ENCODE data around the gene MED8.

MED8 gene

DNA sequence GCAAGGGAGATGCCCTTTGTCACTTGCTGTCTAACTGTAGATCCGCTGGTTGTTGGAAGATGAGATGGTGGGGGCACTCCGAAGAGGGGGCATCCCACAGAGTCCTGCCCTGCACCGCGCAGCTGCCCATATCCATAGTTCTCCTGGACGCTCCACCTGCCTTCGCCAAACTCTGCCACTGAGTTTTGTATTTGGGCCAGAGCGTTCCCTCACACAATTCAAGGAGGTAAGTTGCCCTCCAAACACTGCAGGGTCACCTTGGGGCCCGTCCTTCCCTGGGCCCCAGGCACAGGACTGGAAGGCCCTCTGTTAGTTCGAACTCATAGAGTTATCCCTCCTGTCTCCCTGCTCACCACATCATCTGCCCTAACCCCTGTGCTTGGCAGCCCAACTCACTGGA is 42.1 kb upstream of the MED8 start:
- Histone ChIP-seq H3K27me3 (ENCODE audit: control insufficient read depth, insufficient read depth, low read length) (no peaks in the 10 kb centered on the region), H3K9ac (ENCODE audit: low read length) (no peak overlapping the region), H3K36me3 (ENCODE audit: control insufficient read depth, insufficient read depth, low read length) (peaks cover 40% of the 10 kb centered on the region), H3K9me3 (ENCODE audit: control insufficient read depth, low read length) (no peaks in the 10 kb centered on the region), H3K4me3 (ENCODE audit: low read length) (no peak overlapping the region), H3K4me1 (ENCODE audit: control insufficient read depth, insufficient read depth, low read length) (peaks cover 14% of the 10 kb centered on the region)

DNA sequence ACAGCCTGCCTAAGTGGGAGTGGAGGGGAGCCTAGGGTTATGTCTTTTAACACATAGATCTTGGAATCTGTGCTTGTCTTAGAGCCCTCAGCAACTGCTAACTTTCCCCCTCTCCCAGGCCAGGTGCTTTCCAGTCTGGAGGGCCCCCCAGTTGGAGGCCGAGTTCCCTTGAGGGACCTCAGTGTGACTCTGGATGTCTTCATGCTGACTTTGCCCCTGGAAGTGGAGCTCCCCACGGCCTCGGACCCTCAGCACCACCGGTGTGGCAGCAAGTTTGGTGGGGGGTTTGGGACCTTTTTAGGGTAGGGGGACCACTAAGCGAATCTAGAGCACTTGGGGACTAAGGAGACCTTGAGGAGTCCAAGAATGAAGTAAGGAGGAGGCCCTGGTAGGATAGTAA is 41.2 kb upstream of the MED8 start:
- Histone ChIP-seq H3K4me3 (ENCODE audit: low read length) (no peak overlapping the region), H3K36me3 (ENCODE audit: control insufficient read depth, insufficient read depth, low read length) (peaks cover 47% of the 10 kb centered on the region), H3K9me3 (ENCODE audit: control insufficient read depth, low read length) (no peaks in the 10 kb centered on the region), H3K9ac (ENCODE audit: low read length) (no peak overlapping the region), H3K4me1 (ENCODE audit: control insufficient read depth, insufficient read depth, low read length) (peaks cover 14% of the 10 kb centered on the region), H3K27me3 (ENCODE audit: control insufficient read depth, insufficient read depth, low read length) (no peaks in the 10 kb centered on the region)

DNA sequence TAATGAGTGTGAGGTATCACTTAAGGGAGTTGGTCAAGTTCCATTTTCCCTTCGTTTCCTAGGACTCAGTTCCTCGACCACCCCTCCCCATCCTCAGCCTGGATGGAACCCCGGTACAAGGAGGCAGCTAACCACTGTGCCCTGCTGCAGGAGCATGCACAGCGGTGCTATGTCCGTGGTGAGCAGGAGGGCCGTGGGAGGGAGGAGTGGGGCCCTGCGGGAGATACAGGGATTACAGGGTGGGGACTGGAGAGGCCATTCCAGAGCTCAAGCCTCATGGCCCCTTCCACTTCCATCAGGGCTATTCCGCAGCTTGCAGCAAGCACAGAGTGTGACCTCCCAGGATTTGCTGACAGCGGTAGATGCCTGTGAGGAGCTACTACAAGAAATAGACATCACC is 38.3 kb upstream of the MED8 start:
- Histone ChIP-seq H3K4me1 (ENCODE audit: control insufficient read depth, insufficient read depth, low read length) (peaks cover 21% of the 10 kb centered on the region), H3K4me3 (ENCODE audit: low read length) (no peak overlapping the region), H3K9ac (ENCODE audit: low read length) (no peak overlapping the region), H3K9me3 (ENCODE audit: control insufficient read depth, low read length) (no peaks in the 10 kb centered on the region), H3K27me3 (ENCODE audit: control insufficient read depth, insufficient read depth, low read length) (no peaks in the 10 kb centered on the region), H3K36me3 (ENCODE audit: control insufficient read depth, insufficient read depth, low read length) (peaks cover 63% of the 10 kb centered on the region)

- peaks cover 65% of the 10 kb centered on the region for H3K36me3 ChIP-seq (ENCODE audit: control insufficient read depth, insufficient read depth, low read length)
- no peak overlapping the region for H3K4me3 ChIP-seq (ENCODE audit: low read length)
- H3K27me3 ChIP-seq (ENCODE audit: control insufficient read depth, insufficient read depth, low read length) = no peaks in the 10 kb centered on the region
- no peak overlapping the region for H3K9ac ChIP-seq (ENCODE audit: low read length)
- H3K9me3 ChIP-seq (ENCODE audit: control insufficient read depth, low read length) = no peaks in the 10 kb centered on the region
- peaks cover 21% of the 10 kb centered on the region for H3K4me1 ChIP-seq (ENCODE audit: control insufficient read depth, insufficient read depth, low read length)
Measured at GRCh38 chr1:43427524-43427923, 37.9 kb upstream of the MED8 start.

- no peak overlapping the region for H3K9ac ChIP-seq (ENCODE audit: low read length)
- peaks cover 66% of the 10 kb centered on the region for H3K36me3 ChIP-seq (ENCODE audit: control insufficient read depth, insufficient read depth, low read length)
- no peak overlapping the region for H3K4me3 ChIP-seq (ENCODE audit: low read length)
- H3K27me3 ChIP-seq (ENCODE audit: control insufficient read depth, insufficient read depth, low read length) = no peaks in the 10 kb centered on the region
- H3K4me1 ChIP-seq (ENCODE audit: control insufficient read depth, insufficient read depth, low read length) = peaks cover 21% of the 10 kb centered on the region
- H3K9me3 ChIP-seq (ENCODE audit: control insufficient read depth, low read length) = no peaks in the 10 kb centered on the region
Measured at GRCh38 chr1:43426221-43426620, 36.6 kb upstream of the MED8 start.

DNA sequence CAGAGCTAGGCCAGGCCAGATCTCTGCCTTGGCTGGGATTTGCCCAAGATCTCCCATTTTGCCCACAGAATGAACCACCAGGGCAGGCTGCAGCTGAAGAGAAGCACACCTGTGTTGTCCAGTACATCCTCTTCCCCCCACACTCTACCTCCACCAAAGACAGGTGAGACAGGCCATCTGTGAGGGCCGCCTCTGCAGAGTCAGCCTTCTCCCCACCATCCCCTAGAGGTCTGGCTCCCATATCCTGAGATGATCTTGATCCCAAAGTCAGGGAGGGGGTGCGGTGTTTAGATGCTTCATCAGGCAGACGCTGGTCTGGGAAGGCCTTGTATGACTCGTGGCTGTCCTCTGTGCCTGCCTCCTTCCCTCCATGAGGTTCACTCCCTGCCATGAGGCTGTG is 35.4 kb upstream of the MED8 start:
- Histone ChIP-seq H3K9me3 (ENCODE audit: control insufficient read depth, low read length) (no peaks in the 10 kb centered on the region), H3K27me3 (ENCODE audit: control insufficient read depth, insufficient read depth, low read length) (no peaks in the 10 kb centered on the region), H3K36me3 (ENCODE audit: control insufficient read depth, insufficient read depth, low read length) (peaks cover 66% of the 10 kb centered on the region), H3K4me3 (ENCODE audit: low read length) (no peak overlapping the region), H3K9ac (ENCODE audit: low read length) (no peak overlapping the region), H3K4me1 (ENCODE audit: control insufficient read depth, insufficient read depth, low read length) (peaks cover 21% of the 10 kb centered on the region)

DNA sequence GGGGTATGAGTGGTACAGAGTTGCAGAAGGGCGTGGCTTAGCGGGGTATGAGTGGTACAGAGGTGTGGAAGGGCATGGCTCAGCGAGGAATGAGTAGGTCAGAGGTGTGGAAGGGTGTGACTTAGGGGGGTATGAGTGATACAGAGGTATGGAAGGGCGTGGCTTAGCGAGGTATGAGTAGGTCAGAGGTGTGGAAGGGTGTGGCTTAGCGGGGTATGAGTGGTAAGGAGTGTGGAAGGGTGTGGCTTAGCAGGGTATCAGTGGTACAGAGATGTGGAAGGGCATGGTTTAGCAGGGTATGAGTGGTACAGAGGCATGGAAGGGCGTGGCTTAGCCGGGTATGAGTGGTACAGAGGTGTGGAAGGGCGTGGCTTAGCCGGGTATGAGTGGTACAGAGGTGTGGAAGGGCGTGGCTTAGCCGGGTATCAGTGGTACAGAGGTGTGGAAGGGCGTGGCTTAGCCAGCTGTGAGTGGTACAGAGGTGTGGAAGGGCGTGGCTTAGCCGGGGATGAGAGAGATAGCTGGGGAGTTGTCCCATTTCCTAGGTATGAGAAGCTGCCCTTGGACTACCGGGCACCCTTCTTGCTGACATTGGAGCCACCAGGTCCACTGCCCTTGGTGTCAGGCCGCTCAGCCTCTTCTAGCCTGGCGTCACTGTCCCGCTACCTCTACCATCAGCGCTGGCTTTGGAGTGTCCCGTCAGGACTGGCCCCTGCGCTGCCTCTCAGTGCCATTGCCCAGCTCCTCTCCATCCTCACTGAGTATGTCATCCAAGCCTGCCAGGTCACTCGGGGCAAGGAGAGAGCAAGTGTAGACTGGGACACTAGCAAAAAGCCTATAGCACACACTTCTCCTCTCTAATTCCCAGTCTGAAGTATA is 34.3 kb upstream of the MED8 start:
- Histone ChIP-seq H3K36me3 (ENCODE audit: control insufficient read depth, insufficient read depth, low read length) (peaks cover 66% of the 10 kb centered on the region), H3K9me3 (ENCODE audit: control insufficient read depth, low read length) (no peaks in the 10 kb centered on the region), H3K4me1 (ENCODE audit: control insufficient read depth, insufficient read depth, low read length) (peaks cover 21% of the 10 kb centered on the region)

GRCh38 chr1:43422995-43423671 is 33.5 kb upstream of the MED8 start:
- Histone ChIP-seq H3K9ac (ENCODE audit: low read length) (no peak overlapping the region), H3K4me3 (ENCODE audit: low read length) (no peak overlapping the region), H3K27me3 (ENCODE audit: control insufficient read depth, insufficient read depth, low read length) (no peaks in the 10 kb centered on the region), H3K9me3 (ENCODE audit: control insufficient read depth, low read length) (no peaks in the 10 kb centered on the region), H3K36me3 (ENCODE audit: control insufficient read depth, insufficient read depth, low read length) (peaks cover 66% of the 10 kb centered on the region), H3K4me1 (ENCODE audit: control insufficient read depth, insufficient read depth, low read length) (peaks cover 18% of the 10 kb centered on the region)

More for the DNA sequence above, 34.3 kb upstream of the MED8 start:
- Histone ChIP-seq H3K4me3 (ENCODE audit: low read length) (no peak overlapping the region), H3K9ac (ENCODE audit: low read length) (no peak overlapping the region), H3K27me3 (ENCODE audit: control insufficient read depth, insufficient read depth, low read length) (no peaks in the 10 kb centered on the region)

GRCh38 chr1:43421976-43422750 is 32.6 kb upstream of the MED8 start:
- no peak overlapping the region for H3K4me3 ChIP-seq (ENCODE audit: low read length)
- H3K27me3 ChIP-seq (ENCODE audit: control insufficient read depth, insufficient read depth, low read length) = no peaks in the 10 kb centered on the region
- H3K36me3 ChIP-seq (ENCODE audit: control insufficient read depth, insufficient read depth, low read length) = peaks cover 66% of the 10 kb centered on the region
- no peaks in the 10 kb centered on the region for H3K9me3 ChIP-seq (ENCODE audit: control insufficient read depth, low read length)
- peaks cover 8% of the 10 kb centered on the region for H3K4me1 ChIP-seq (ENCODE audit: control insufficient read depth, insufficient read depth, low read length)
- no peak overlapping the region for H3K9ac ChIP-seq (ENCODE audit: low read length)

- Histone ChIP-seq H3K27me3 (ENCODE audit: control insufficient read depth, insufficient read depth, low read length) (no peaks in the 10 kb centered on the region), H3K9ac (ENCODE audit: low read length) (no peak overlapping the region), H3K4me3 (ENCODE audit: low read length) (no peak overlapping the region), H3K9me3 (ENCODE audit: control insufficient read depth, low read length) (no peaks in the 10 kb centered on the region), H3K4me1 (ENCODE audit: control insufficient read depth, insufficient read depth, low read length) (peaks cover 6% of the 10 kb centered on the region), H3K36me3 (ENCODE audit: control insufficient read depth, insufficient read depth, low read length) (peaks cover 59% of the 10 kb centered on the region)
Measured at GRCh38 chr1:43421396-43421795, 31.8 kb upstream of the MED8 start.

- H3K9ac ChIP-seq (ENCODE audit: low read length) = no peak overlapping the region
- no peaks in the 10 kb centered on the region for H3K9me3 ChIP-seq (ENCODE audit: control insufficient read depth, low read length)
- H3K27me3 ChIP-seq (ENCODE audit: control insufficient read depth, insufficient read depth, low read length) = no peaks in the 10 kb centered on the region
- no peak overlapping the region for H3K4me3 ChIP-seq (ENCODE audit: low read length)
- peaks cover 6% of the 10 kb centered on the region for H3K4me1 ChIP-seq (ENCODE audit: control insufficient read depth, insufficient read depth, low read length)
- H3K36me3 ChIP-seq (ENCODE audit: control insufficient read depth, insufficient read depth, low read length) = peaks cover 55% of the 10 kb centered on the region
Measured at GRCh38 chr1:43420874-43421273, 31.3 kb upstream of the MED8 start.

Measured in mucosa of stomach (tissue), 1 donor.